ENCODE results near the gene WDFY1.

Gene WDFY1

DNA sequence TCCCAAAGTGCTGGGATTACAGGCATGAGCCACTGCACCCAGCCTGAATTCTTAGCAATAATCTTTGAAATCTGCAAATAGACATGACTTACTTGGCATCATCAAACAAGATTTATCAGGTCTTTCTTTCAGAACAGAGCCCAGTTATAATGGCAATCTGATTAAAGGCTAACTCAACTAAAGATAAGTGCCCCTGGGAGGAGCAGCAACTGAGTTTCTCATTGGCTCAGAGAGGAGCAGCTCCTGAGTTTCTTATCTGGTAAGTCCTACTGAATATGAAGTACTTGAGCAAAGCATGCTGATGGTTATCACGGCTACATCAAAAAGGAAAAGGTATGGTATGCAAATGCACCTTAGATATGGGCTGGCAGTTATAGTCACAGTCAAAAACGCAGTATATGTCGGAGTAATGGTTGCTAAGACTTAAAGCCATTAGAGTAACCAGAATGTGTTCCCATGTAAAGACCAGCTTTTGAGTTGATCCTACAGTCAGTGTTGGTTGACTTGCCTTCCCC is 92.8 kb downstream of the WDFY1 start:
- DNase-seq: no peak

GRCh38 chr2:223847410-223847809 is 97.7 kb downstream of the WDFY1 start:
- no peak for DNase-seq

DNA sequence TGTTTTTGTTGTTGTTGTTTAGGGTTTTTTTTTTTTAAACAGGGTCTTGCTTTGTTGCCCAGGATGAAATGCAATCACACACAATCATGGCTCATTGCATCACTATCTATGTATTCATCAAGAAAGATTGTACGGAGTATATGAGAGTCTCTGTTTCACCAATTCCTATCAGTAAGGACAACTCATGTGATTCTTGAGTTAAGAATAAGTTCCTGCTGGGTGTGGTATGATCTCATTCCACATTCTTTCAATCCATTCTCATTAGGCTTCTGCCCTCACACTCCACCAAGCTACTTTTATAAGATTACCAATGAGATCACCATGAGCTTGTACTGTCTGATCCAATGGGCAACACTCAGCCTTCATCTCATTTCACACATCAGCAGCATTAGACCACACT is 98.6 kb downstream of the WDFY1 start:
- DNase-seq: no peak

DNA sequence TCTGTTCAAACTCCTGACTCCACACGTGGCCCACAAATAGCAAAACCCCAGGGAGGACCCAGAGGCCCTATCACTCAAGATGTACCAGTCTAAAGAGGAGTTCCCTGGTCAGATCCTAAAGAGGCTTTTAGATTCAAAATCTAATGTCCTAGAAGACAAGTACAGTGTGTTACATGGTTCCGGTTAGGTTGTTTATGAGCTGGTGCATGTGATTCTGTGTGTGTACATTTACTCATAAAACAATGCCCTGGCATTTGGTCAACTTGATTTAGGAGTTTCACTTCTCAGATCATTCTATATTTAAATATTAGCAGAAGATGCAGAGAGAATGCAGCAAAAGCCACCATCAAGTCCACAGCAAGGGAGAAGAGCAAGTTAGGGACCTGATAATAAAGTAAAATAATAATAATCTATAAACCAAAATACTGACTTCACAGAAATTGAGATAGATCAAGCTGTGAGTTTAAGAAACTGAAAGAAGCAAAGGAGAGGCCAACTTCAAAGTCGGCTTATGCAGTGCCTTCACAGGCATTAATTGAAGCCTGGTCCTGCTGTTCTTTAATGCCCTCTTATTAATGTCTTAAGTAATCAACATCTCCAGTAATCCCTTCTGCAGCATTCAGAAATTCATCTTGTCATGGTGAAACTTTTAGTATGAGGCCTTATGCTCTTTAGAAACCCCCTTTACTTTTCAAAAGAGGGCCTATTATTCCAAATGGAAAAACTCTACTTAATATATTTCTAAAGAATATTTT is 103.5 kb downstream of the WDFY1 start:
- no peak for DNase-seq

GRCh38 chr2:223837287-223838061 is 107.7 kb downstream of the WDFY1 start, which contains the start of gene AP1S3:
Gene AP1S3 (minus strand): TSS chr2:223837582. CDS start chr2:223837450, 132 bp downstream.
- peak; percentile 76 for DNase-seq

- DNase-seq: no peak
These were observed 109.2 kb downstream of the WDFY1 start for GRCh38 chr2:223835701-223836532.

GRCh38 chr2:223834431-223834830 is 110.7 kb downstream of the WDFY1 start:
- no peak for DNase-seq

- DNase-seq: no peak
These were observed 112.8 kb downstream of the WDFY1 start for GRCh38 chr2:223832241-223832903.

- DNase-seq: no peak
These were observed 116.0 kb downstream of the WDFY1 start for GRCh38 chr2:223829128-223829527.

DNA sequence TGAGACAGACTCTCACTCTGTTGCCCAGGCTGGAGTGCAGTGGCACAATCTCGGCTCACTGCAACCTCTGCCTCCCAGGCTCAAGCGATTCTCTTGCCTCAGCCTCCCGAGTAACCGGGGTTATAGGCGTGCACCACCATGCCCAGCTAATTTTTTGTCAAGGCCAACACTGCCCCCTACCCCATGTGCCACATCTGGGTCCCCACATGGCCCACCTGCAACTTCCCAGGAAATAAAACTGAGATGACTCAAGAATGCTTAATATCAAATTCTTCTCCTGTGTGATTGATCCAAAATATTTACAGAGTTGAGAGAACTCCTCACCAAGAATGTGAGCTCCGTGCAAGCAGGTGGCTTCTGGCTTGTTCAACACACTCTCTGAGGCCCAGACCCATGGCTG is 116.8 kb downstream of the WDFY1 start:
- DNase-seq: no peak

DNA sequence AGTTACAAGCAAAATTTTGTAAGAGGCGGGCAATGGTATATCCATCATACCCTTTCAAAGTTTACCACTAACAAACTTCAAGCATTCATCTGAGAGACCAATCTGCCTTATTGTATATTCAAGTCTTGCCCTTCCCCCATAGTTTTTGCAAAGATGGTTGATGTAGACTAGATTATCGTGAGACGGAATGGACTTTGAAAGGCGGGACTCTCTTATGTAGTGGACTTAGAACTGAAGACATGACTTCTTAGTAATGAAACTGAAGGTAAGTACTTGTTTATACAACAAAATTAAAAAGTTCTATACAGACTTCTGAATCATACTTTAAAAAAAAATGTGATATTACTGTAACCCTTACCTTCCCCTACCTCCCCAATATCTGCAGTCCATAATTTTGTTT is 118.1 kb downstream of the WDFY1 start:
- DNase-seq: no peak
